DOHH2 (cell line): Measurements from ENCODE around the gene NF1.

Experiments
- H3F3A ChIP-seq: fragments of 200-600 bp; sonication (generic), shearing (Covaris generic); 2 replicates; pipeline ENCODE4 v1.6.0; 2016; ENCODE audit warnings: antibody characterized with exemption, mild to moderate bottlenecking; ENCODE audit not compliant: control insufficient read depth, insufficient read depth
- H3K27ac ChIP-seq: fragments of 200-600 bp; sonication (generic); 2 replicates; pipeline ENCODE4 v1.5.1; 2014; ENCODE audit warnings: low read depth, mild to moderate bottlenecking, low read length, moderate library complexity
- H3K27me3 ChIP-seq: fragments of 200-600 bp; sonication (generic); 2 replicates; pipeline ENCODE4 v1.6.1; 2014; ENCODE audit warnings: mild to moderate bottlenecking, low read length, mixed read lengths; ENCODE audit not compliant: control insufficient read depth
- H3K36me3 ChIP-seq: fragments of 200-600 bp; sonication (generic); 2 replicates; pipeline ENCODE4 v1.6.1; 2014; ENCODE audit warnings: mild to moderate bottlenecking, low read length, moderate library complexity, mixed read lengths; ENCODE audit not compliant: control insufficient read depth
- H3K4me1 ChIP-seq: fragments of 200-600 bp; sonication (generic); 2 replicates; pipeline ENCODE4 v1.6.1; 2014; ENCODE audit warnings: mild to moderate bottlenecking, low read length, mixed read lengths; ENCODE audit not compliant: control insufficient read depth
- H3K4me2 ChIP-seq: fragments of 200-600 bp; sonication (generic); 2 replicates; pipeline ENCODE4 v1.6.0; 2014; ENCODE audit warnings: mild to moderate bottlenecking, low read length, moderate library complexity
- H3K4me3 ChIP-seq: fragments of 200-600 bp; sonication (generic); 2 replicates; pipeline ENCODE4 v1.5.1; 2014; ENCODE audit warnings: mild to moderate bottlenecking, low read length, mixed read lengths
- H3K79me2 ChIP-seq: fragments of 200-600 bp; sonication (generic); 2 replicates; pipeline ENCODE4 v1.6.1; 2014; ENCODE audit warnings: mild to moderate bottlenecking, low read length, mixed read lengths; ENCODE audit not compliant: control insufficient read depth
- H3K9me2 ChIP-seq: fragments of 200-600 bp; sonication (generic); replicated peaks from 2 replicates; pipeline ENCODE4 v1.6.1; 2014; ENCODE audit warnings: mild to moderate bottlenecking, low read length, mixed read lengths; ENCODE audit not compliant: control insufficient read depth
- H3K9me3 ChIP-seq: fragments of 200-600 bp; sonication (generic); 2 replicates; pipeline ENCODE4 v1.6.1; 2014; ENCODE audit warnings: antibody characterized with exemption, low read length, mixed read lengths; ENCODE audit not compliant: control insufficient read depth, insufficient read depth
- H4K20me1 ChIP-seq: fragments of 200-600 bp; sonication (generic); 2 replicates; pipeline ENCODE4 v1.6.0; 2014; ENCODE audit warnings: low read depth, mild to moderate bottlenecking, antibody characterized with exemption, low read length, moderate library complexity; ENCODE audit not compliant: control insufficient read depth, insufficient read depth
- CTCF ChIP-seq: fragments of 200-600 bp; sonication (generic); IDR thresholded peaks from one replicate; pipeline ENCODE4 v1.5.1; 2014; ENCODE audit warnings: antibody characterized with exemption, mild to moderate bottlenecking, low read depth, low read length; ENCODE audit not compliant: poor library complexity, severe bottlenecking
- EZH2phosphoT487 ChIP-seq: fragments of 200-600 bp; sonication (generic); IDR thresholded peaks from 2 replicates; pipeline ENCODE4 v1.6.1; 2017; ENCODE audit warnings: borderline replicate concordance, mild to moderate bottlenecking, antibody characterized with exemption, low read length, moderate library complexity, mixed read lengths

NF1 gene

GRCh38 chr17:31400481-31400950 lies 305.7 kb downstream of the NF1 start:
- Histone ChIP-seq H3K36me3 (no peaks in the 10 kb centered on the region), H3K27me3 (no peaks in the 10 kb centered on the region), H3K79me2 (no peaks in the 10 kb centered on the region), H4K20me1 (no peaks in the 10 kb centered on the region), H3K4me2 (no peak overlapping the region), H3K27ac (no peak overlapping the region), H3K4me3 (no peak overlapping the region), H3F3A (no peaks in the 10 kb centered on the region), H3K9me3 (no peaks in the 10 kb centered on the region), H3K9me2 (no peaks in the 10 kb centered on the region), H3K4me1 (no peaks in the 10 kb centered on the region)
- TF ChIP-seq CTCF (no peak), EZH2phosphoT487 (no peak)

- Histone ChIP-seq H3K27ac (no peak overlapping the region), H3K4me2 (no peak overlapping the region), H3K36me3 (no peaks in the 10 kb centered on the region), H3F3A (no peaks in the 10 kb centered on the region), H3K9me2 (no peaks in the 10 kb centered on the region), H3K9me3 (no peaks in the 10 kb centered on the region), H3K4me1 (no peaks in the 10 kb centered on the region), H3K79me2 (no peaks in the 10 kb centered on the region), H3K27me3 (no peaks in the 10 kb centered on the region), H4K20me1 (no peaks in the 10 kb centered on the region), H3K4me3 (no peak overlapping the region)
- TF ChIP-seq CTCF (no peak), EZH2phosphoT487 (no peak)
Observed at GRCh38 chr17:31401456-31402254, 306.9 kb downstream of the NF1 start.

GRCh38 chr17:31404028-31404949 lies 309.5 kb downstream of the NF1 start:
- Histone ChIP-seq H3K4me2 (no peak overlapping the region), H3K9me3 (no peaks in the 10 kb centered on the region)
- TF ChIP-seq CTCF = no peak
- no peak for TF ChIP-seq EZH2phosphoT487

More at GRCh38 chr17:31404028-31404949, 309.5 kb downstream of the NF1 start:
- Histone ChIP-seq H3K79me2 (no peaks in the 10 kb centered on the region), H3K36me3 (no peaks in the 10 kb centered on the region), H3K4me1 (no peaks in the 10 kb centered on the region), H3K27me3 (peaks cover 5% of the 10 kb centered on the region), H3K4me3 (no peak overlapping the region), H3K9me2 (no peaks in the 10 kb centered on the region), H4K20me1 (no peaks in the 10 kb centered on the region), H3K27ac (no peak overlapping the region), H3F3A (no peaks in the 10 kb centered on the region)
